Pancreas (tissue), 10 donors: ENCODE measurements around the gene CYP39A1. TPM values are rescaled to one million over a fixed set of nuclear protein-coding genes. Genes with fewer than 3 reads are reported as not detected.

Experiments
- ATAC-seq, 4 donors: fragments of 200-7000 bp; cut with Tn5 transposase; one replicate each; pipeline versions ENCODE4 v1.8.0 to v1.9.1; 2020; ENCODE audit warnings: mild to moderate bottlenecking in 4 of 4, moderate library complexity in 4 of 4
- DNase-seq, 6 donors: peaks; one replicate each; pipeline ENCODE4 v3.0.0-alpha.2; 2020
- FAIRE-seq: peaks from 2 replicates; lab custom pipeline; 2012; peaks lifted over from hg19 to GRCh38; lab: Jason Lieb, UNC
- H3K27ac ChIP-seq, 4 donors: fragments of 200-600 bp; sonication (generic); 1 replicate in 3 of 4; 2 replicates in 1 of 4; pipeline versions ENCODE4 v1.5.0 to v1.8.0; 2020
- H3K27me3 ChIP-seq, 4 donors: fragments of 200-600 bp; one replicate each; pipeline ENCODE4 v1.8.0; 2021
- H3K36me3 ChIP-seq, 3 donors: fragments of 200-600 bp; sonication (generic) in 1 of 3; one replicate each; pipeline versions ENCODE4 v1.5.0 to v1.8.0; 2020 to 2021
- H3K4me1 ChIP-seq, 3 donors: fragments of 200-600 bp; one replicate each; pipeline ENCODE4 v1.8.0; 2021
- H3K4me3 ChIP-seq, 4 donors: fragments of 200-600 bp; sonication (generic) in 2 of 4; one replicate each; pipeline versions ENCODE4 v1.5.0 to v1.8.0; 2020 to 2021
- H3K9me3 ChIP-seq, 4 donors: fragments of 200-600 bp; one replicate each; pipeline ENCODE4 v1.8.0; 2021
- WGBS, 2 donors: extraction: QIAGEN DNeasy Blood & Tissue Kit; methylation state at CpG; one replicate each; pipeline ENCODE4 v1.1.7; 2013; 5-methylcytosine and 5-hydroxymethylcytosine counted together
- intact Hi-C, 3 donors: fragments of 100-400 bp; cut with DNase I; formaldehyde crosslinking; loops; one replicate each; pipeline versions ENCODE4 v1.11.1 to v1.14.2; 2022
- polyA plus RNA-seq, 2 donors: library from polyadenylated mRNA; stranded (reverse); fragments of 200-250 nt; gene quantifications; one replicate each; pipeline ENCODE4 v1.2.3, GENCODE V29; 2013
- total RNA-seq, 6 donors: library from RNA; stranded (reverse); fragmentation: NEBNext Ultra II Directional in 4 of 6; extraction: Animal tissue kit (Norgen Biotek cat#: 25700) in 4 of 6; gene quantifications; one replicate each; pipeline versions ENCODE4 v1.2.1 to v1.2.4, GENCODE V29; 2021 to 2023
- TF ChIP-seq, protein P1 (sequence below), 4 donors: fragments of 200-600 bp; sonication (generic) in 3 of 4; IDR thresholded peaks; one replicate each; pipeline versions ENCODE4 v1.5.0 to v1.8.0; 2021; ENCODE audit warnings: antibody characterized with exemption in 4 of 4
- donor health status: healthy with polysubstance abuse.
- donor health status: DM: no; HTN: no; CAD: no; lungs with moderate emphysema.
- donor health status: DM: no; HTN: no; CAD: no.
- donor health status: control.
- donor health status: control.
- donor health status: Bipolar disorder and iron deficiency.
- donor health status: DM: yes; HTN: yes; CAD: no.
- donor health status: DM: no; HTN: no; CAD: no.
- donor health status: DM: no; HTN: no; CAD: no.
- donor health status: DM: yes; HTN: yes; CAD: no.

The CYP39A1 gene
- total and polyA plus RNA-seq, 8 donors: 1.3 to 7.8 (median 3.4) TPM

GRCh38 chr6:46510651-46511050, 142.0 kb downstream of the CYP39A1 start:
- no peak for FAIRE-seq
- TF ChIP-seq, protein P1, sequence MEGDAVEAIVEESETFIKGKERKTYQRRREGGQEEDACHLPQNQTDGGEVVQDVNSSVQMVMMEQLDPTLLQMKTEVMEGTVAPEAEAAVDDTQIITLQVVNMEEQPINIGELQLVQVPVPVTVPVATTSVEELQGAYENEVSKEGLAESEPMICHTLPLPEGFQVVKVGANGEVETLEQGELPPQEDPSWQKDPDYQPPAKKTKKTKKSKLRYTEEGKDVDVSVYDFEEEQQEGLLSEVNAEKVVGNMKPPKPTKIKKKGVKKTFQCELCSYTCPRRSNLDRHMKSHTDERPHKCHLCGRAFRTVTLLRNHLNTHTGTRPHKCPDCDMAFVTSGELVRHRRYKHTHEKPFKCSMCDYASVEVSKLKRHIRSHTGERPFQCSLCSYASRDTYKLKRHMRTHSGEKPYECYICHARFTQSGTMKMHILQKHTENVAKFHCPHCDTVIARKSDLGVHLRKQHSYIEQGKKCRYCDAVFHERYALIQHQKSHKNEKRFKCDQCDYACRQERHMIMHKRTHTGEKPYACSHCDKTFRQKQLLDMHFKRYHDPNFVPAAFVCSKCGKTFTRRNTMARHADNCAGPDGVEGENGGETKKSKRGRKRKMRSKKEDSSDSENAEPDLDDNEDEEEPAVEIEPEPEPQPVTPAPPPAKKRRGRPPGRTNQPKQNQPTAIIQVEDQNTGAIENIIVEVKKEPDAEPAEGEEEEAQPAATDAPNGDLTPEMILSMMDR (IDR thresholded peaks at IDR 0.05): no peak
- peak in 3 of 4 donors; percentile 49 to 64 (median 63) for ATAC-seq
- Histone ChIP-seq H3K9me3 (no peaks in the 10 kb centered on the region), H3K4me3 (no peak overlapping the region), H3K36me3 (no peaks in the 10 kb centered on the region), H3K4me1 (peaks cover 17 to 25% (median 23%) of the 10 kb centered on the region in 3 donors), H3K27ac (peak overlapping the region in 2 of 4 donors; percentile 3 to 43), H3K27me3 (no peaks in the 10 kb centered on the region)
- DNase-seq: peak in 1 of 6 donors; percentile 28
- intact Hi-C loops: no loop called here

GRCh38 chr6:46509981-46510510, 142.6 kb downstream of the CYP39A1 start:
- no peak overlapping the region for H3K4me3 ChIP-seq
- intact Hi-C loops: no loop called here
- DNase-seq (no peak), FAIRE-seq (no peak), ATAC-seq (no peak)
- H3K27ac ChIP-seq: peak overlapping the region in 2 of 4 donors; percentile 3 to 43
- 72 to 76% methylated on average over 4 of the region's 4 CpGs for WGBS, 2 donors
- H3K36me3 ChIP-seq: no peaks in the 10 kb centered on the region
- peaks cover 17 to 25% (median 23%) of the 10 kb centered on the region in 3 donors for H3K4me1 ChIP-seq
- TF ChIP-seq, protein P1 (IDR thresholded peaks at IDR 0.05): no peak
- no peaks in the 10 kb centered on the region for H3K27me3 ChIP-seq
- H3K9me3 ChIP-seq: no peaks in the 10 kb centered on the region

DNA sequence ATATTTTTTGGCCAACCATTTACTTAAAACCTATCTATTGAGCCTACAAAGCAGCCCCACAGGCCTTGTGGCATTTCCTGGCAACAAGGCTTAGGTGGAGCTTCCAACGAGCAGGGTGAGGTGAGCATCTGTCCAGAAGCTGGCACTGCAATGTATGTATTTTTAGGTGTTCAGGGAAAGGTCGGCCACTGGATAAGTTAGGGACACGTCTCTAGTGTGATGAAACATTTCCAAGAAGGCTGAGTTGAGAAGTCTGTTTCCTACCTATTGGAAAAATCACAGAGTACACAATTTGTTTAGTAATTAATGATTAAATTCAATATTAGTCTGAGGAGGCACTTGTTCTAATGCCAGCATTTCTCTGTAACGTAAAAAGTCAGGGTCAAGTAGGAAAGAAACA, 143.6 kb downstream of the CYP39A1 start:
- Histone ChIP-seq H3K4me1 (peaks cover 17 to 25% (median 23%) of the 10 kb centered on the region in 3 donors), H3K27ac (peak overlapping the region in 3 of 4 donors; percentile 9 to 53 (median 44)), H3K9me3 (no peaks in the 10 kb centered on the region), H3K27me3 (no peaks in the 10 kb centered on the region), H3K4me3 (no peak overlapping the region), H3K36me3 (no peaks in the 10 kb centered on the region)
- ATAC-seq (peak; percentile 35 to 64 (median 50)), DNase-seq (peak in 1 of 6 donors; percentile 21), FAIRE-seq (no peak)
- intact Hi-C loops: no loop called here
- 9 to 13% methylated on average over 4 of the region's 4 CpGs for WGBS, 2 donors
- TF ChIP-seq, protein P1 (IDR thresholded peaks at IDR 0.05): no peak

DNA sequence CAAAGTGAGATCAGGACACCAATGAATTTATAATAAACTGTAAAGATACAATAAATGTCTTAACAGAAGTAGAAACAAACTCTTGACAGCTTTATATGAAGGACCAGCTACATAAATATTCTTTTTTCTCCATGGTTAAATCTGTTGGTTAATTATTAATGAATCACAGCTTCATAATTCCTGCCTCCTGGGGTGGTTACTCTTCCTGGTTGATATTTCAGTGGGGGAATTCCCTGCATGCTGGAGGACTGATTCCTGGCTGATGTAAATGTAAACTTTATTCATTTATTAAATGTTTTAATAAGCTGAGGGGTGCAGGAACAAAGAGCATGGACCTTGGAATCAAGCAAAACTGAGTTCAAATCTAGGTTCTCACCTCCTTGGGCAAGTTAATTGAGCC, 145.2 kb downstream of the CYP39A1 start:
- H3K27ac ChIP-seq: peak overlapping the region in 3 of 4 donors; percentile 3 to 53 (median 44)

More for the DNA sequence above, 145.2 kb downstream of the CYP39A1 start:
- no peaks in the 10 kb centered on the region for H3K36me3 ChIP-seq
- no peaks in the 10 kb centered on the region for H3K27me3 ChIP-seq
- peaks cover 17 to 25% (median 23%) of the 10 kb centered on the region in 3 donors for H3K4me1 ChIP-seq
- no peaks in the 10 kb centered on the region for H3K9me3 ChIP-seq
- peak; percentile 80 to 88 (median 85) for ATAC-seq
- DNase-seq: no peak
- FAIRE-seq: peak; percentile 70
- no peak overlapping the region for H3K4me3 ChIP-seq
- TF ChIP-seq, protein P1 (IDR thresholded peaks at IDR 0.05): no peak
- intact Hi-C loops: no loop called here
